HCT116 (cell line): ENCODE results near the gene EN2. TPM values are rescaled to one million over a fixed set of nuclear protein-coding genes. Genes with fewer than 3 reads are reported as not detected.

Experiments used
- ATAC-seq: fragments of 200-7000 bp; cut with Tn5 transposase; 2 replicates; pipeline ENCODE4 v1.9.1; 2020; ENCODE audit warnings: mild to moderate bottlenecking, moderate library complexity
- BruUV-seq: library from RNA; stranded (reverse); fragments of 400-500 nt; replicated peaks from 2 replicates; lab custom pipeline; 2021; lab: Mats Ljungman, UMichigan
- CTCF ChIA-PET: fragments of 300-600 bp; sonication (Branson Sonifier 250); formaldehyde crosslinking; loops from one replicate; lab custom pipeline; 2021; ENCODE audit warnings: antibody characterized with exemption; lab: Charles Lee
- POLR2A ChIA-PET: fragments of 300-600, 350-600 bp; sonication (Branson Sonifier 250); formaldehyde crosslinking; loops from one replicate; lab custom pipeline; 2021; ENCODE audit warnings: antibody characterized with exemption; lab: Charles Lee
- RAD21 ChIA-PET, 2 experiments: fragments of 300-600 bp; sonication (Branson Sonifier 250); formaldehyde crosslinking; loops; one replicate each; lab custom pipeline; 2023; ENCODE audit warnings: low total read pairs in 2 of 2; ENCODE audit not compliant: uncharacterized antibody in 2 of 2, unreplicated experiment in 2 of 2, low non-redundant PET in 1 of 2; lab: Charles Lee
- DNase-seq: peaks from one replicate; pipeline ENCODE4 v3.0.0-alpha.2; 2010; ENCODE audit warnings: low read depth, low spot score
- H2AFZ ChIP-seq: fragments of 200-600 bp; shearing (Covaris generic), sonication (generic); 2 replicates; pipeline ENCODE4 v1.6.1; 2017; ENCODE audit warnings: low read depth, mixed run types, mixed read lengths, antibody characterized with exemption, low read length; ENCODE audit not compliant: poor library complexity, severe bottlenecking
- H3K27ac ChIP-seq: 2 replicates; pipeline ENCODE4 v1.5.1; 2012; ENCODE audit warnings: low read depth, low read length
- H3K27me3 ChIP-seq: fragments of 200-600 bp; sonication (generic); 2 replicates; pipeline ENCODE4 v1.6.1; 2016; ENCODE audit warnings: mixed run types, low read length, mixed read lengths; ENCODE audit not compliant: insufficient read depth
- H3K36me3 ChIP-seq, 2 experiments: fragments of 200-500 bp in 1 of 2; fragments of 200-600 bp in 1 of 2; sonication (Bioruptor generic) in 1 of 2; sonication (generic) in 1 of 2; 2 replicates each; pipeline versions ENCODE4 v1.5.1 to v1.6.1; 2014 to 2016; ENCODE audit warnings: low read length in 2 of 2, inconsistent platforms in 1 of 2, mixed read lengths in 1 of 2, mixed run types in 1 of 2; ENCODE audit not compliant: insufficient read depth in 2 of 2, control insufficient read depth in 1 of 2
- H3K4me1 ChIP-seq, 2 experiments: fragments of 200-600 bp in 1 of 2; sonication (generic) in 1 of 2; 2 replicates each; pipeline versions ENCODE4 v1.5.1 to v1.6.1; 2012 to 2017; ENCODE audit warnings: low read length in 2 of 2, inconsistent platforms in 1 of 2, mild to moderate bottlenecking in 1 of 2, mixed read lengths in 1 of 2, mixed run types in 1 of 2, moderate library complexity in 1 of 2; ENCODE audit not compliant: insufficient read depth in 2 of 2, control insufficient read depth in 1 of 2
- H3K4me2 ChIP-seq: fragments of 200-600 bp; sonication (generic); 2 replicates; pipeline ENCODE4 v1.6.1; 2017; ENCODE audit warnings: mixed run types, low read length, mixed read lengths
- H3K4me3 ChIP-seq, 2 experiments: fragments of 200-600 bp in 1 of 2; sonication (generic) in 1 of 2; replicated peaks in 1 of 2; 2 replicates each; pipeline ENCODE4 v1.5.1; 2011 to 2016; ENCODE audit warnings: low read length in 2 of 2, control low read depth in 1 of 2, low read depth in 1 of 2, mild to moderate bottlenecking in 1 of 2, mixed read lengths in 1 of 2, mixed run types in 1 of 2
- H3K79me2 ChIP-seq: fragments of 200-600 bp; sonication (generic); 2 replicates; pipeline ENCODE4 v1.6.1; 2017; ENCODE audit warnings: mild to moderate bottlenecking, mixed run types, low read length, moderate library complexity, mixed read lengths; ENCODE audit not compliant: insufficient read depth
- H3K9ac ChIP-seq: fragments of 200-600 bp; sonication (generic); 2 replicates; pipeline ENCODE4 v1.6.1; 2016; ENCODE audit warnings: low read length, mixed read lengths
- H3K9me2 ChIP-seq: fragments of 200-600 bp; sonication (generic), shearing (Covaris generic); 2 replicates; pipeline ENCODE4 v1.6.1; 2017; ENCODE audit warnings: mixed run types, mild to moderate bottlenecking, moderate library complexity; ENCODE audit not compliant: insufficient read depth
- H3K9me3 ChIP-seq, 2 experiments: fragments of 200-500 bp in 1 of 2; fragments of 200-600 bp in 1 of 2; sonication (Bioruptor generic) in 1 of 2; sonication (generic) in 1 of 2; 2 replicates each; pipeline ENCODE4 v1.6.1; 2014 to 2017; ENCODE audit warnings: low read length in 2 of 2, mixed read lengths in 2 of 2, inconsistent platforms in 1 of 2, low read depth in 1 of 2, mild to moderate bottlenecking in 1 of 2, mixed run types in 1 of 2, moderate library complexity in 1 of 2; ENCODE audit not compliant: control insufficient read depth in 1 of 2, insufficient read depth in 1 of 2
- H4K20me1 ChIP-seq: fragments of 200-600 bp; sonication (generic), shearing (Covaris generic); 2 replicates; pipeline ENCODE4 v1.6.1; 2017; ENCODE audit warnings: mixed run types, mild to moderate bottlenecking, moderate library complexity; ENCODE audit not compliant: insufficient read depth
- CBX3 ChIP-seq: IDR thresholded peaks from 2 replicates; pipeline ENCODE4 v1.6.1; 2012; ENCODE audit warnings: low read depth
- CTCF ChIP-seq, 3 experiments: fragments of 200-600 bp in 1 of 3; sonication (generic) in 1 of 3; IDR thresholded peaks in 2 of 3; conservative IDR thresholded peaks in 1 of 3; 2 replicates each; pipeline ENCODE4 v1.5.1; 2012 to 2017; ENCODE audit warnings: low read depth in 2 of 3, low read length in 2 of 3, antibody characterized with exemption in 1 of 3, borderline replicate concordance in 1 of 3, control low read depth in 1 of 3, mild to moderate bottlenecking in 1 of 3, mixed read lengths in 1 of 3, mixed run types in 1 of 3, moderate library complexity in 1 of 3; ENCODE audit not compliant: insufficient read depth in 1 of 3
- EGR1 ChIP-seq: IDR thresholded peaks from 2 replicates; pipeline ENCODE4 v1.6.1; 2012; ENCODE audit warnings: low read depth
- EZH2 ChIP-seq: fragments of 200-600 bp; sonication (generic); IDR thresholded peaks from 2 replicates; pipeline ENCODE4 v1.6.1; 2017; ENCODE audit warnings: antibody characterized with exemption, mixed run types
- EZH2phosphoT487 ChIP-seq: fragments of 200-600 bp; IDR thresholded peaks from 2 replicates; pipeline ENCODE4 v1.6.1; 2018; ENCODE audit warnings: antibody characterized with exemption, borderline replicate concordance
- FOSL1 ChIP-seq: IDR thresholded peaks from 2 replicates; pipeline ENCODE4 v1.6.1; 2012; ENCODE audit warnings: low read depth
- JUND ChIP-seq: IDR thresholded peaks from 2 replicates; pipeline ENCODE4 v1.6.1; 2012
- MAX ChIP-seq: IDR thresholded peaks from 2 replicates; pipeline ENCODE4 v1.6.1; 2012
- POLR2A ChIP-seq: IDR thresholded peaks from 2 replicates; pipeline ENCODE4 v1.7.0; 2011; ENCODE audit warnings: borderline replicate concordance; ENCODE audit not compliant: insufficient read depth, insufficient read length; ENCODE audit errors: extremely low read depth
- POLR2AphosphoS5 ChIP-seq: IDR thresholded peaks from 2 replicates; pipeline ENCODE4 v1.6.1; 2011; ENCODE audit warnings: mild to moderate bottlenecking, low read depth, low read length, moderate library complexity
- RAD21 ChIP-seq: IDR thresholded peaks from 2 replicates; pipeline ENCODE4 v1.6.1; 2012; ENCODE audit warnings: low read depth, mild to moderate bottlenecking
- SIN3A ChIP-seq: IDR thresholded peaks from 2 replicates; pipeline ENCODE4 v1.6.1; 2012; ENCODE audit warnings: low read depth
- SP1 ChIP-seq: IDR thresholded peaks from 2 replicates; pipeline ENCODE4 v1.6.1; 2012; ENCODE audit warnings: low read depth
- SRF ChIP-seq: IDR thresholded peaks from 2 replicates; pipeline ENCODE4 v1.6.1; 2012; ENCODE audit warnings: low read depth
- TCF7L2 ChIP-seq: IDR thresholded peaks from 2 replicates; pipeline ENCODE4 v1.7.0; 2011; ENCODE audit warnings: borderline replicate concordance, inconsistent platforms; ENCODE audit not compliant: insufficient read depth, insufficient read length; ENCODE audit errors: extremely low read depth
- YY1 ChIP-seq: IDR thresholded peaks from 2 replicates; pipeline ENCODE4 v1.6.1; 2011; ENCODE audit warnings: low read length, low read depth, moderate library complexity, mild to moderate bottlenecking; ENCODE audit not compliant: insufficient replicate concordance; ENCODE audit errors: extremely low read depth
- ZBTB33 ChIP-seq: IDR thresholded peaks from 2 replicates; pipeline ENCODE4 v1.6.1; 2011; ENCODE audit warnings: mild to moderate bottlenecking, low read length, moderate library complexity; ENCODE audit not compliant: insufficient replicate concordance; ENCODE audit errors: extremely low read depth
- ZFX ChIP-seq: fragments of 450-650 bp; IDR thresholded peaks from 2 replicates; pipeline ENCODE4 v1.6.1; 2017
- ZNF274 ChIP-seq: fragments of 200-500 bp; sonication (Bioruptor generic); IDR thresholded peaks from 2 replicates; pipeline ENCODE4 v1.6.1; 2014; ENCODE audit warnings: mild to moderate bottlenecking, low read depth, low read length, inconsistent platforms
- intact Hi-C: fragments of 100-400 bp; cut with micrococcal nuclease; formaldehyde crosslinking; loops from 2 replicates; pipeline ENCODE4 v1.10.0; 2022
- total RNA-seq: library from RNA; stranded (reverse); gene quantifications from one replicate; pipeline ENCODE4 v1.2.1, GENCODE V29; 2021; ENCODE audit not compliant: unreplicated experiment
- TF ChIP-seq, protein P1 (sequence below): IDR thresholded peaks from 2 replicates; pipeline ENCODE4 v1.6.1; 2012

The EN2 gene
- total RNA-seq, 1 experiment from 2014 or later: 0.32 TPM

- no peak for TF ChIP-seq TCF7L2
- TF ChIP-seq SIN3A: no peak
- TF ChIP-seq MAX: no peak
- TF ChIP-seq ZNF274: no peak
- TF ChIP-seq CTCF (IDR thresholded peaks at IDR 0.05 in 2 of 3, conservative IDR thresholded peaks at IDR 0.05 in 1 of 3; ENCODE audit: borderline replicate concordance in 1 of 3, insufficient read depth in 1 of 3, low read depth in 2 of 3, low read length in 2 of 3): no peak
- TF ChIP-seq RAD21: no peak
- TF ChIP-seq SP1: no peak
- no peak for TF ChIP-seq YY1
- no peak for TF ChIP-seq SRF
- TF ChIP-seq ZFX: no peak
- no peak for TF ChIP-seq CBX3
- TF ChIP-seq EGR1: no peak
Measured at GRCh38 chr7:155416646-155417380, 41.1 kb upstream of the EN2 start (continued).

- Histone ChIP-seq H3K4me1 (no peaks in the 10 kb centered on the region), H3K4me3 (no peak overlapping the region), H3K27ac (no peak overlapping the region), H3K36me3 (no peaks in the 10 kb centered on the region), H4K20me1 (no peaks in the 10 kb centered on the region), H2AFZ (no peak overlapping the region), H3K9me3 (no peaks in the 10 kb centered on the region), H3K9ac (no peak overlapping the region), H3K4me2 (no peak overlapping the region), H3K27me3 (no peaks in the 10 kb centered on the region; the same call in 1 of the 2 replicates), H3K9me2 (no peaks in the 10 kb centered on the region), H3K79me2 (no peaks in the 10 kb centered on the region)
- intact Hi-C loops: loop anchor here (10.0 kb wide), 1 partner anchor 116 kb away; no protein-coding TSS in a partner anchor
- POLR2A ChIA-PET: no interaction called here
- ATAC-seq (no peak), DNase-seq (no peak)
- BruUV-seq: no TSS peak
- RAD21 ChIA-PET: no interaction called here
- CTCF ChIA-PET: no interaction called here
- TF ChIP-seq POLR2AphosphoS5: no peak
- TF ChIP-seq YY1: no peak
- TF ChIP-seq, protein P1, sequence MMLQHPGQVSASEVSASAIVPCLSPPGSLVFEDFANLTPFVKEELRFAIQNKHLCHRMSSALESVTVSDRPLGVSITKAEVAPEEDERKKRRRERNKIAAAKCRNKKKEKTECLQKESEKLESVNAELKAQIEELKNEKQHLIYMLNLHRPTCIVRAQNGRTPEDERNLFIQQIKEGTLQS: no peak
- no peak for TF ChIP-seq EZH2phosphoT487
- no peak for TF ChIP-seq MAX
- TF ChIP-seq ZFX: no peak
- no peak for TF ChIP-seq SIN3A
- no peak for TF ChIP-seq POLR2A
- no peak for TF ChIP-seq JUND
- TF ChIP-seq CBX3: no peak
- TF ChIP-seq FOSL1: no peak
- no peak for TF ChIP-seq ZBTB33
- no peak for TF ChIP-seq EZH2
- TF ChIP-seq TCF7L2: no peak
- TF ChIP-seq ZNF274: no peak
Measured at GRCh38 chr7:155418304-155418703, 39.6 kb upstream of the EN2 start.
